Ovary (tissue), 9 donors: ENCODE data around the gene PEX7. TPM values are rescaled to one million over a fixed set of nuclear protein-coding genes. Genes with fewer than 3 reads are reported as not detected.

Source experiments
- DNase-seq, 5 donors: peaks; one replicate each; pipeline ENCODE4 v3.0.0-alpha.2; 2019 to 2020
- H3K27ac ChIP-seq, 2 donors: fragments of 200-600 bp; one replicate each; pipeline versions ENCODE4 v1.5.1 to v1.8.0; 2019 to 2022
- H3K27me3 ChIP-seq: fragments of 200-600 bp; one replicate; pipeline ENCODE4 v1.8.0; 2022
- H3K36me3 ChIP-seq: fragments of 200-600 bp; sonication (generic); one replicate; pipeline ENCODE4 v1.5.1; 2019
- H3K4me1 ChIP-seq: one replicate; pipeline ENCODE4 v1.8.1; 2013; ENCODE audit warnings: mild to moderate bottlenecking, moderate library complexity; ENCODE audit not compliant: insufficient read depth
- H3K4me3 ChIP-seq: fragments of 200-600 bp; sonication (generic); one replicate; pipeline ENCODE4 v1.5.1; 2017
- H3K9me3 ChIP-seq, 2 donors: fragments of 200-600 bp in 1 of 2; sonication (generic) in 1 of 2; one replicate each; pipeline versions ENCODE4 v1.5.1 to v1.8.1; 2013 to 2019; ENCODE audit warnings: mild to moderate bottlenecking in 1 of 2, moderate library complexity in 1 of 2
- EP300 ChIP-seq: sonication (generic); formaldehyde crosslinking; IDR thresholded peaks from one replicate; pipeline ENCODE4 v1.6.1; 2017; ENCODE audit warnings: antibody characterized with exemption
- POLR2A ChIP-seq: fragments of 450-650 bp; IDR thresholded peaks from one replicate; pipeline ENCODE4 v1.6.1; 2017; ENCODE audit warnings: antibody characterized with exemption, mild to moderate bottlenecking, moderate library complexity
- WGBS, 3 donors: extraction: QIAGEN DNeasy Blood & Tissue Kit in 1 of 3; methylation state at CpG; one replicate each; pipeline versions ENCODE4 v1.1.5 to v1.1.7; 2013 to 2017; 5-methylcytosine and 5-hydroxymethylcytosine counted together
- intact Hi-C, 4 donors: fragments of 100-400 bp; cut with DNase I; formaldehyde crosslinking; loops; one replicate each; pipeline versions ENCODE4 v1.11.0 to v1.15.1; 2022 to 2023
- polyA plus RNA-seq, 2 donors: library from polyadenylated mRNA; stranded (reverse); fragments of 200-250 nt in 1 of 2; fragments of 350-450 nt in 1 of 2; fragmentation: Illumina TruSeq in 1 of 2; extraction: RNeasy Lipid Tissue Mini Kit (QIAGEN cat#74804) in 1 of 2; gene quantifications; one replicate each; pipeline ENCODE4 v1.2.3, GENCODE V29; 2013 to 2014
- total RNA-seq, 7 donors: library from RNA; depleted of rRNA in 2 of 7; stranded (reverse); fragments of >200 nt in 2 of 7; fragmentation: NEBNext Ultra II Directional in 3 of 7; extraction: Animal tissue kit (Norgen Biotek cat#: 25700) in 3 of 7; gene quantifications; one replicate each; pipeline versions ENCODE4 v1.1.0 to v1.2.4, GENCODE V29; 2016 to 2023
- TF ChIP-seq, protein P1 (sequence below), 3 donors: fragments of 450-650 bp in 2 of 3; fragments of 200-600 bp in 1 of 3; IDR thresholded peaks; one replicate each; pipeline versions ENCODE4 v1.5.1 to v1.8.0; 2016 to 2022; ENCODE audit warnings: antibody characterized with exemption in 3 of 3, mild to moderate bottlenecking in 1 of 3
- donor health status: DM: no; HTN: no; CAD: no; lungs with moderate emphysema.
- donor health status: DM: no; HTN: no; CAD: no.
- donor health status: Bipolar disorder and iron deficiency.
- donor health status: DM: yes; HTN: yes; CAD: no.
- donor health status: DM: no; HTN: no; CAD: no.
- donor health status: DM: yes; HTN: yes; CAD: no.

PEX7 gene
- total and polyA plus RNA-seq, 9 donors, result 5.7 to 13.8 (median 7.2) TPM

DNA sequence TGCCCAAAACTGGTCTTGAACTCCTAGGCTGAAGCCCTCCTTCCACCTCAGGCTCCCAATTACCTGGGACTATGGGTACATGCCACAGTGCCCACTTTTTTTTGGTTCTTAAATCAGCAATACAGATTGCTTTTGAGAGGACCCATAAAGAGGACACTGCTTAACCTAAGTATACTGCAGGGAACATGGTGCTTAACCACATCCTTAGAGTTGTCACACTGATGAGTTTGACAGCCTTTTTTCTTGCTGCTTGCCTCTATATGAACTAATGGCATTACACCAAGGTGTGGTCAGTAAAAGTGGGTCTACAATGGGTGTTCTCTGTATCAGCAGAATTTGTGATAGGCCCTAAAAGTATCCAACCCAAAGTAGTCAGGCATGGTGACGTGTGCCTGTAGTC is 92.6 kb downstream of the PEX7 start:
- Histone ChIP-seq H3K27me3 (no peaks in the 10 kb centered on the region), H3K9me3 (no peaks in the 10 kb centered on the region), H3K4me1 (no peaks in the 10 kb centered on the region), H3K27ac (no peak overlapping the region), H3K36me3 (no peaks in the 10 kb centered on the region), H3K4me3 (no peak overlapping the region)
- WGBS, 3 donors, result 97 to 100% (median 97%) methylated on average over 1 of the region's 1 CpG
- intact Hi-C loops, result no loop called here
- TF ChIP-seq POLR2A (no peak), EP300 (no peak)
- TF ChIP-seq, protein P1, sequence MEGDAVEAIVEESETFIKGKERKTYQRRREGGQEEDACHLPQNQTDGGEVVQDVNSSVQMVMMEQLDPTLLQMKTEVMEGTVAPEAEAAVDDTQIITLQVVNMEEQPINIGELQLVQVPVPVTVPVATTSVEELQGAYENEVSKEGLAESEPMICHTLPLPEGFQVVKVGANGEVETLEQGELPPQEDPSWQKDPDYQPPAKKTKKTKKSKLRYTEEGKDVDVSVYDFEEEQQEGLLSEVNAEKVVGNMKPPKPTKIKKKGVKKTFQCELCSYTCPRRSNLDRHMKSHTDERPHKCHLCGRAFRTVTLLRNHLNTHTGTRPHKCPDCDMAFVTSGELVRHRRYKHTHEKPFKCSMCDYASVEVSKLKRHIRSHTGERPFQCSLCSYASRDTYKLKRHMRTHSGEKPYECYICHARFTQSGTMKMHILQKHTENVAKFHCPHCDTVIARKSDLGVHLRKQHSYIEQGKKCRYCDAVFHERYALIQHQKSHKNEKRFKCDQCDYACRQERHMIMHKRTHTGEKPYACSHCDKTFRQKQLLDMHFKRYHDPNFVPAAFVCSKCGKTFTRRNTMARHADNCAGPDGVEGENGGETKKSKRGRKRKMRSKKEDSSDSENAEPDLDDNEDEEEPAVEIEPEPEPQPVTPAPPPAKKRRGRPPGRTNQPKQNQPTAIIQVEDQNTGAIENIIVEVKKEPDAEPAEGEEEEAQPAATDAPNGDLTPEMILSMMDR (IDR thresholded peaks at IDR 0.05), result no peak
- no peak for DNase-seq

DNA sequence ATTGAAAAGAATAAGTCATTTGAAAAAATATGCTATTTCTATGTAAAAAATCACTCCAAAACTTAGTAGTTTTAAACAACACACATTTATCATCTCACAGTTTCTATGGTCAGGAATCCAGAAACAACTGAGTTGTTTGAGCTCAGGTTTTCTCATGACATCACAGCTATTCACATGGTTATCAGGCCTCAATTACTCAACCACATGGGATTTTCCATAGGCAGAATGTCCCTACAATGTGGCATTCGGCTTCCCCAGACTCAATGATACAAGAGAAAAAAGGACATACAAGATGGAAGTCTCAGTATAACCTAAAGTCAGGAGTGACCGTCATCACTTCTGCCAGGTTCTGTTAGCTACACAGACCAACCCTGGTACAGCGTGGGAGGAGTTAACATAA is 96.3 kb downstream of the PEX7 start:
- no peaks in the 10 kb centered on the region for H3K27me3 ChIP-seq
- TF ChIP-seq, protein P1 (IDR thresholded peaks at IDR 0.05), result no peak
- no peak for TF ChIP-seq EP300
- no peak for TF ChIP-seq POLR2A
- H3K4me1 ChIP-seq, result peaks cover 5% of the 10 kb centered on the region
- WGBS, 3 donors, result 91 to 97% (median 91%) methylated on average over 3 of the region's 3 CpGs
- H3K27ac ChIP-seq, result no peak overlapping the region
- DNase-seq, result no peak
- H3K36me3 ChIP-seq, result no peaks in the 10 kb centered on the region
- peaks cover 0 to under 1% of the 10 kb centered on the region in 2 donors for H3K9me3 ChIP-seq
- intact Hi-C loops, result no loop called here
- no peak overlapping the region for H3K4me3 ChIP-seq

DNA sequence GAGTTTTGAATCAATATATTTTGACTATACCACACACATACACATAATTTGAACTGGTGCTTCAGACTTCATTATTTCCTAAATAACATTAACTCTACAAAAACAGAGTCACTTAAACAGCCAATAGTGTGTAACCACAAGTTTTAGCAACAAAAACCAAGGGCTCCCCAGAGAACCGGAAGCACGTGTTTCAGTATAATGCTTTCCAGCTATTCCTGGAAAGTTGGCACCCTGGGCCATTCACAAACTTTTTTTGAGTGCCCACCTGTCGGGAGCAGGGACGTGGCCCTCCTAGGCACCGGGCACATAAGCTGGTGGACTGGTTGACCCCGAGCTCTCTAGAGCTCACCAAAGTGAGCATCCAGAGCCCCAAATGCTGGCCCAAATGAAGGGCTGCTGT is 97.8 kb downstream of the PEX7 start:
- 23 to 31% (median 24%) methylated on average over 6 of the region's 6 CpGs for WGBS, 3 donors
- Histone ChIP-seq H3K36me3 (no peaks in the 10 kb centered on the region), H3K9me3 (peaks cover 0 to 4% of the 10 kb centered on the region in 2 donors), H3K27ac (no peak overlapping the region), H3K27me3 (no peaks in the 10 kb centered on the region), H3K4me1 (peaks cover 5% of the 10 kb centered on the region), H3K4me3 (no peak overlapping the region)
- TF ChIP-seq EP300 (no peak), POLR2A (no peak)
- TF ChIP-seq, protein P1 (IDR thresholded peaks at IDR 0.05), result no peak
- intact Hi-C loops, result no loop called here
- DNase-seq, result no peak

DNA sequence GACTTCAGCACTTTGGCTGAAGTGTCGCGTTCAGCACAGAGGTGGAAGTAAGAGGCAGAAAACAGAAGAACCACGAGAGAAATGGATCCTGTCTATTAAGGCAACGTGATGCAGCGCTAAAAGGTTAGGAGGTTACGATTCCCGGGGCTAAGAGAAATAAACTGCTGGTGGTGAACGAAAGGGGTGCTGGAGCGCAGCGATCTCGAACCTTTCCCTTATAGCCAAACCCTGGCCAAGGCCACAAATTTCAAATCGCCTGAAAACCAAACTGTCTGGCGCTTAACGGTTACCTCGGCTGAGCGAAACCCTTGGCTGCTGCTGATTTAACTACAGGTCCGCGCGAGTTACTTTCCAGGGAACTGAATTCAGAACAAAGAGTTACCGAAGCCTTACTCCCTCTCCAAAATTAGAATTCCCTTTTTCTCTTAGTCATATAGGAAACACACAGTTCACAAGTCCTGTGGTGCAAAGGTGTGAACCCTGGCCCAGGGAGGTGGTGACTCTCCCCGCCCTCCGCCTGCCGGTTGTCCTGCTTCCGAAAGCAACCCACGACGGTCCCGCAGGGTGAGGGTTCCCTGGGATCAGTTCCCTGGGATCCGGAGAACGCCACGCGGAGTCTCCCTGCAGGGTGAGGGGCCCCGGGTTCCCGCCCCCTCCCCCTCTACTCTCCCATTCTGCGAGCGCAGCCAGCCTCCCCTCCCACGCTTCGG is 98.4 kb downstream of the PEX7 start:
- TF ChIP-seq, protein P1 (IDR thresholded peaks at IDR 0.05), result no peak
- no peak for TF ChIP-seq EP300

More for the DNA sequence above, 98.4 kb downstream of the PEX7 start:
- Histone ChIP-seq H3K4me1 (peaks cover 5% of the 10 kb centered on the region), H3K27me3 (no peaks in the 10 kb centered on the region), H3K9me3 (peaks cover 0 to 4% of the 10 kb centered on the region in 2 donors), H3K36me3 (no peaks in the 10 kb centered on the region), H3K27ac (no peak overlapping the region), H3K4me3 (peak overlapping the region; percentile 42)
- WGBS, 3 donors, result 2% methylated on average over 36 to 37 of the region's 37 CpGs
- no peak for DNase-seq
- intact Hi-C loops, result no loop called here
